HepG2 (cell line): ENCODE results near the gene SEMA4B. TPM values are rescaled to one million over a fixed set of nuclear protein-coding genes. Genes with fewer than 3 reads are reported as not detected.

ENCODE experiments used
- ADNP ChIP-seq: sonication (generic); formaldehyde crosslinking; IDR thresholded peaks from 2 replicates; pipeline ENCODE4 v1.4.0; 2020; ENCODE audit warnings: missing genetic modification reagents
- CEBPB ChIP-seq: IDR thresholded peaks from 2 replicates; pipeline ENCODE4 v1.6.1; 2011; ENCODE audit warnings: low read depth, low read length, improper control_type of control experiment, borderline replicate concordance
- CEBPG ChIP-seq: IDR thresholded peaks from 2 replicates; pipeline ENCODE4 v1.6.1; 2016
- GABPA ChIP-seq, 2 experiments: IDR thresholded peaks; 2 replicates each; pipeline ENCODE4 v1.6.1; 2011 to 2016; ENCODE audit warnings: low read depth in 2 of 2, low read length in 1 of 2, missing biosample characterization in 1 of 2, missing genetic modification characterization in 1 of 2
- IRF2 ChIP-seq: IDR thresholded peaks from 2 replicates; pipeline ENCODE4 v1.6.1; 2018; ENCODE audit warnings: missing genetic modification reagents, missing compliant biosample characterization
- NCOR1 ChIP-seq: fragments of 200-600 bp; sonication (generic); IDR thresholded peaks from 2 replicates; pipeline ENCODE4 v1.7.0; 2017; ENCODE audit warnings: antibody characterized with exemption, low read length, borderline replicate concordance
- PCBP2 ChIP-seq: fragments of 200-400 bp; formaldehyde crosslinking; optimal IDR thresholded peaks from 2 replicates; pipeline ENCODE3; 2018; ENCODE audit warnings: low read length, low read depth; ENCODE audit not compliant: poor library complexity, severe bottlenecking
- TCF12 ChIP-seq, 2 experiments: fragments of 450-650 bp in 1 of 2; sonication (generic) in 1 of 2; formaldehyde crosslinking in 1 of 2; IDR thresholded peaks; 2 replicates each; pipeline versions ENCODE4 v1.6.1 to v1.8.0; 2017 to 2022; ENCODE audit warnings: antibody characterized with exemption in 1 of 2, mild to moderate bottlenecking in 1 of 2, missing genetic modification reagents in 1 of 2, moderate library complexity in 1 of 2
- ZNF138 ChIP-seq: sonication (generic); formaldehyde crosslinking; IDR thresholded peaks from 2 replicates; pipeline ENCODE4 v1.5.0; 2020; ENCODE audit warnings: mild to moderate bottlenecking, low read depth, missing genetic modification reagents
- polyA plus RNA-seq, 8 experiments: library from polyadenylated mRNA; depleted of rRNA in 3 of 8; stranded (reverse) in 7 of 8; unstranded in 1 of 8; fragments of >200 nt; fragmentation: Illumina TruSeq in 4 of 8; extraction: Trizol in 4 of 8; gene quantifications; 2 replicates each; pipeline versions ENCODE4 v1.2.1 to v1.2.3, GENCODE V29; 2011 to 2016; ENCODE audit warnings: low read depth in 4 of 8, missing spikeins in 1 of 8, mixed read lengths in 1 of 8; ENCODE audit not compliant: insufficient read depth in 1 of 8
- total RNA-seq, 5 experiments: library from RNA; depleted of rRNA; stranded (reverse); fragments of >200 nt; fragmentation: Illumina TruSeq; extraction: Trizol; gene quantifications; 2 replicates each; pipeline ENCODE4 v1.2.3, GENCODE V29; 2016; ENCODE audit warnings: low read depth in 1 of 5
- TF ChIP-seq, protein P1 (sequence below), 2 experiments: sonication (generic) in 1 of 2; formaldehyde crosslinking in 1 of 2; IDR thresholded peaks; 2 replicates each; pipeline versions ENCODE4 v1.6.1 to v1.9.0; 2014 to 2022; ENCODE audit warnings: antibody characterized with exemption in 1 of 2, borderline replicate concordance in 1 of 2, inconsistent platforms in 1 of 2, low read depth in 1 of 2, missing genetic modification reagents in 1 of 2
- TF ChIP-seq, protein P2 (sequence below): sonication (generic); formaldehyde crosslinking; IDR thresholded peaks from 2 replicates; pipeline ENCODE4 v1.5.0; 2020; ENCODE audit warnings: missing genetic modification reagents, mild to moderate bottlenecking, borderline replicate concordance
- TF ChIP-seq, protein P3 (sequence below): IDR thresholded peaks from 2 replicates; pipeline ENCODE4 v1.6.1; 2018; ENCODE audit warnings: missing genetic modification reagents, mild to moderate bottlenecking, missing compliant biosample characterization
- TF ChIP-seq, protein P4 (sequence below): sonication (generic); formaldehyde crosslinking; IDR thresholded peaks from 2 replicates; pipeline ENCODE4 v1.8.0; 2022; ENCODE audit warnings: mild to moderate bottlenecking, missing genetic modification reagents; ENCODE audit not compliant: insufficient replicate concordance
- TF ChIP-seq, protein P5 (sequence below): sonication (generic); formaldehyde crosslinking; IDR thresholded peaks from 2 replicates; pipeline ENCODE4 v1.4.0; 2020; ENCODE audit warnings: missing genetic modification reagents

The SEMA4B gene
- total and polyA plus RNA-seq, 2 of the 13 experiments (the other 11 are each of a cell fraction or from before 2014, with no cell fraction given) = 2.1 to 17.0 TPM

DNA sequence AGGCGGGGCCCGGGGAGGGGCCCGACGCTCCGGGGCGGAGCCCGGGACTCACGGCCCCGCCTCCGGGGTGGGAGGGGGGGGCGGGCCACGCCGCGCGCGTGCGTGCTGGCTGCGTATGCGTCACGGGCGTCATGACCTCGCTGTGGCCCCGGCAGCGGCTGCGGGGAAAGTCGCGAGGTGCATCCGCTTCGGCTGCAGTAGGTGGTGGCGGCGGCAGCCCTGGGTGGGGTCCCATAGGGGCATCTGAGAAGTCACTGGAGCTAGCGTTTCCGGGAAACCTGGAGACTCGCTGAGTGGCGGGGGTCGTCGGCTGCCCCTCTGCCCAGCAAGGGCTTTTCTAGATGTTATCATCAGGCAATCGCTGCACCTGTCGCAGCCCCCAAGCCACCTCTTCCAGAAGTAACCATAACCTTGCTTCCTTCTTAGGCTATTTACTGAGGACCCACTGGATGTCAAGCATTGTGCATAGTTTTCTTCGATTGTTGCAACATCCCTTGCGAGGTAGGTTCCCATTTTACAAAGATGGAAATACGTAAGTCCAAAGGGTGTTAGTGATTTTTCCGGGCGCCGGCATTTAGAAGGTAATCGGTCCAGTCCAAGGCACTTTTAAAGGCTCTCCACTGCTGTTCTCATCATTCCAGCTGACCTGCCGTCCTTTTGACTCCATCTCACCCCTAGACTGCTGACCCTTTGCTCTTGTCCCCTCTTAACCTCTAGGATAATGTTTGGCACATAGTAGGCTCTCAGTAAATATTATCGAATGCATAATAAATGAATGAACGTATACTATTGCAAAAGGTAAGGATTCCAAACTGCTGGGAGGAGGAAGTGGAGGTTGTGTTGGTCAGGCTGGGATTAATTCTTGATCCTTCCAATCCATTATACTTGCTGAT lies 33.2 kb downstream of the SEMA4B start, which contains the start of gene GDPGP1 (continued):
- TF ChIP-seq, protein P1, sequence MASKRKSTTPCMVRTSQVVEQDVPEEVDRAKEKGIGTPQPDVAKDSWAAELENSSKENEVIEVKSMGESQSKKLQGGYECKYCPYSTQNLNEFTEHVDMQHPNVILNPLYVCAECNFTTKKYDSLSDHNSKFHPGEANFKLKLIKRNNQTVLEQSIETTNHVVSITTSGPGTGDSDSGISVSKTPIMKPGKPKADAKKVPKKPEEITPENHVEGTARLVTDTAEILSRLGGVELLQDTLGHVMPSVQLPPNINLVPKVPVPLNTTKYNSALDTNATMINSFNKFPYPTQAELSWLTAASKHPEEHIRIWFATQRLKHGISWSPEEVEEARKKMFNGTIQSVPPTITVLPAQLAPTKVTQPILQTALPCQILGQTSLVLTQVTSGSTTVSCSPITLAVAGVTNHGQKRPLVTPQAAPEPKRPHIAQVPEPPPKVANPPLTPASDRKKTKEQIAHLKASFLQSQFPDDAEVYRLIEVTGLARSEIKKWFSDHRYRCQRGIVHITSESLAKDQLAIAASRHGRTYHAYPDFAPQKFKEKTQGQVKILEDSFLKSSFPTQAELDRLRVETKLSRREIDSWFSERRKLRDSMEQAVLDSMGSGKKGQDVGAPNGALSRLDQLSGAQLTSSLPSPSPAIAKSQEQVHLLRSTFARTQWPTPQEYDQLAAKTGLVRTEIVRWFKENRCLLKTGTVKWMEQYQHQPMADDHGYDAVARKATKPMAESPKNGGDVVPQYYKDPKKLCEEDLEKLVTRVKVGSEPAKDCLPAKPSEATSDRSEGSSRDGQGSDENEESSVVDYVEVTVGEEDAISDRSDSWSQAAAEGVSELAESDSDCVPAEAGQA (IDR thresholded peaks at IDR 0.05; ENCODE audit: low read depth) = peak; percentile 45; the same call in 1 of the 2 replicates
- TF ChIP-seq, protein P1 (CRISPR knock-in tag; IDR thresholded peaks at IDR 0.05; ENCODE audit: borderline replicate concordance) = no peak
- TF ChIP-seq GABPA (IDR thresholded peaks at IDR 0.05; ENCODE audit: low read depth, low read length) = no peak
- peak; percentile 26; the same call in 1 of the 2 replicates for TF ChIP-seq GABPA (CRISPR knock-in tag; IDR thresholded peaks at IDR 0.05; ENCODE audit: low read depth)
- TF ChIP-seq TCF12 (IDR thresholded peaks at IDR 0.05) = no peak
- TF ChIP-seq TCF12 (CRISPR knock-in tag; IDR thresholded peaks at IDR 0.05) = no peak
- TF ChIP-seq, protein P2, sequence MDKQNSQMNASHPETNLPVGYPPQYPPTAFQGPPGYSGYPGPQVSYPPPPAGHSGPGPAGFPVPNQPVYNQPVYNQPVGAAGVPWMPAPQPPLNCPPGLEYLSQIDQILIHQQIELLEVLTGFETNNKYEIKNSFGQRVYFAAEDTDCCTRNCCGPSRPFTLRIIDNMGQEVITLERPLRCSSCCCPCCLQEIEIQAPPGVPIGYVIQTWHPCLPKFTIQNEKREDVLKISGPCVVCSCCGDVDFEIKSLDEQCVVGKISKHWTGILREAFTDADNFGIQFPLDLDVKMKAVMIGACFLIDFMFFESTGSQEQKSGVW (CRISPR knock-in tag) = no peak
- TF ChIP-seq, protein P3, sequence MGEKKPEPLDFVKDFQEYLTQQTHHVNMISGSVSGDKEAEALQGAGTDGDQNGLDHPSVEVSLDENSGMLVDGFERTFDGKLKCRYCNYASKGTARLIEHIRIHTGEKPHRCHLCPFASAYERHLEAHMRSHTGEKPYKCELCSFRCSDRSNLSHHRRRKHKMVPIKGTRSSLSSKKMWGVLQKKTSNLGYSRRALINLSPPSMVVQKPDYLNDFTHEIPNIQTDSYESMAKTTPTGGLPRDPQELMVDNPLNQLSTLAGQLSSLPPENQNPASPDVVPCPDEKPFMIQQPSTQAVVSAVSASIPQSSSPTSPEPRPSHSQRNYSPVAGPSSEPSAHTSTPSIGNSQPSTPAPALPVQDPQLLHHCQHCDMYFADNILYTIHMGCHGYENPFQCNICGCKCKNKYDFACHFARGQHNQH (CRISPR knock-in tag) = no peak
- 0 out of 2 replicates have a peak, but pooled peaks have one; percentile 25 for TF ChIP-seq ZNF138 (CRISPR knock-in tag)
- TF ChIP-seq IRF2 = peak; percentile 26
- TF ChIP-seq ADNP (CRISPR knock-in tag) = no peak
- TF ChIP-seq CEBPG (CRISPR knock-in tag) = peak; percentile 57
- TF ChIP-seq, protein P4, sequence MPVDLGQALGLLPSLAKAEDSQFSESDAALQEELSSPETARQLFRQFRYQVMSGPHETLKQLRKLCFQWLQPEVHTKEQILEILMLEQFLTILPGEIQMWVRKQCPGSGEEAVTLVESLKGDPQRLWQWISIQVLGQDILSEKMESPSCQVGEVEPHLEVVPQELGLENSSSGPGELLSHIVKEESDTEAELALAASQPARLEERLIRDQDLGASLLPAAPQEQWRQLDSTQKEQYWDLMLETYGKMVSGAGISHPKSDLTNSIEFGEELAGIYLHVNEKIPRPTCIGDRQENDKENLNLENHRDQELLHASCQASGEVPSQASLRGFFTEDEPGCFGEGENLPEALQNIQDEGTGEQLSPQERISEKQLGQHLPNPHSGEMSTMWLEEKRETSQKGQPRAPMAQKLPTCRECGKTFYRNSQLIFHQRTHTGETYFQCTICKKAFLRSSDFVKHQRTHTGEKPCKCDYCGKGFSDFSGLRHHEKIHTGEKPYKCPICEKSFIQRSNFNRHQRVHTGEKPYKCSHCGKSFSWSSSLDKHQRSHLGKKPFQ (CRISPR knock-in tag) = peak; percentile 77
- TF ChIP-seq PCBP2 = no peak
- TF ChIP-seq, protein P5, sequence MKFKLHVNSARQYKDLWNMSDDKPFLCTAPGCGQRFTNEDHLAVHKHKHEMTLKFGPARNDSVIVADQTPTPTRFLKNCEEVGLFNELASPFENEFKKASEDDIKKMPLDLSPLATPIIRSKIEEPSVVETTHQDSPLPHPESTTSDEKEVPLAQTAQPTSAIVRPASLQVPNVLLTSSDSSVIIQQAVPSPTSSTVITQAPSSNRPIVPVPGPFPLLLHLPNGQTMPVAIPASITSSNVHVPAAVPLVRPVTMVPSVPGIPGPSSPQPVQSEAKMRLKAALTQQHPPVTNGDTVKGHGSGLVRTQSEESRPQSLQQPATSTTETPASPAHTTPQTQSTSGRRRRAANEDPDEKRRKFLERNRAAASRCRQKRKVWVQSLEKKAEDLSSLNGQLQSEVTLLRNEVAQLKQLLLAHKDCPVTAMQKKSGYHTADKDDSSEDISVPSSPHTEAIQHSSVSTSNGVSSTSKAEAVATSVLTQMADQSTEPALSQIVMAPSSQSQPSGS = 0 out of 2 replicates have a peak, but pooled peaks have one; percentile 3
- no peak for TF ChIP-seq NCOR1
- TF ChIP-seq CEBPB = peak; percentile 70
